A172 (cell line): ENCODE data around the gene SORCS2. TPM values are rescaled to one million over a fixed set of nuclear protein-coding genes. Genes with fewer than 3 reads are reported as not detected.

Source experiments
- DNase-seq: peaks from one replicate; pipeline ENCODE4 v3.0.0-alpha.2; 2015; ENCODE audit warnings: low spot score
- total RNA-seq: library from RNA; depleted of rRNA; stranded (reverse); fragments of >200 nt; shearing (Covaris generic); gene quantifications from 2 replicates; pipeline ENCODE4 v1.2.3, GENCODE V29; 2014

Gene SORCS2
- total RNA-seq, 1 experiment from 2014 or later: 0.78 TPM

GRCh38 chr4:7741946-7742806, 549.8 kb downstream of the SORCS2 start:
- no peak for DNase-seq

- no peak for DNase-seq
Observed at GRCh38 chr4:7742807-7743280, 550.5 kb downstream of the SORCS2 start.

- no peak for DNase-seq
Observed at GRCh38 chr4:7744142-7744804, 551.9 kb downstream of the SORCS2 start.

DNA sequence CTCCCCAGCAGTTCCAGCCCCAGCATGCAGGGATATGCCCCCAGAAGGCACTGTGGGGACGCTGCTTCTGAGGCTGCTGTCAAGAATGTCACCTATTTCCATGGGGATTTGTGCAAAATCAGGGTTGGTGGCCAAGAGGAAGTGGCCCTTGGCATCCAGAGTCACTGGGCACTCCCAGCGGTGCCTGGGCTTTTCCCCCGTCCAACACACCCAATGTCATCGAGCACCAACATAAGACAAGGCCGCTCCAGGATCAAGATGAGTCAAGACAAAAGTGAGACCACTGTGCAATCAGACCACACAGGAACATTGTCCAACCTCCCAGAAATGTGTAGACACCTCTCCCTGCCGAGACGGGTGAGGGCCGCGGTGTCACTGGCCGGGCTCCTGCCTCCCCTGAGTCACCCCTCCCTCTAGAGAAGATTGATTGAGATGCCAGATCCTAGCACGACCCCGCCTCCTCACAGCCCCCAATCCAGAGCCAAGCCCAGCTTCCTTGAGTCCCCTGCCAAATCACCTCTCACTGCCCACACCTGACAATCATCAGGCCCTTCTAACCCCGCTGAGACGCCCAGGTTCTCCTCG, 553.1 kb downstream of the SORCS2 start:
- DNase-seq: no peak

GRCh38 chr4:7746351-7747061, 554.2 kb downstream of the SORCS2 start:
- DNase-seq: no peak

GRCh38 chr4:7747062-7747385, 554.7 kb downstream of the SORCS2 start:
- DNase-seq: no peak

DNA sequence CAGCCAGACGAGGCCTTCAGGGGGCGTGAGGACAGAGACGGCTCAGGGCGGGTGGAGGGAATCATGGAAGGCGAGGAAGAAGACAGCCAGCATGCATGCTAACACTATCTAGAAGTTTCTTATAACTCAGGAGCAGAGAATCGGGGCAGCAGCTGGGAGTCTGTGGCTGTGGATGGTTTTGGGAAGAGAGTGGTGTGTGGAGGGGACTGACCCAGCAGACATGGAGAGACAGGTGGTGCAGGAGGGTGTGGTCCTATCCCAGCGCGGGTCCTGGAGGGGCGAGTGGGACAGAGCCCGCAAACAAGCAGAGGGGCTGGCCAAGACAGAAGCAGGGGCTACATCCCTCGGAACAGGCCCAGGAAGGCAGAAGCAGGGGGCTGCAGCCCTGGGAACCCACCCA, 555.2 kb downstream of the SORCS2 start:
- no peak for DNase-seq

- no peak for DNase-seq
Observed at GRCh38 chr4:7750523-7750922, 558.2 kb downstream of the SORCS2 start.

GRCh38 chr4:7750972-7751371, 558.6 kb downstream of the SORCS2 start:
- DNase-seq: no peak

GRCh38 chr4:7752649-7753048, 560.3 kb downstream of the SORCS2 start:
- DNase-seq: peak; percentile 45

DNA sequence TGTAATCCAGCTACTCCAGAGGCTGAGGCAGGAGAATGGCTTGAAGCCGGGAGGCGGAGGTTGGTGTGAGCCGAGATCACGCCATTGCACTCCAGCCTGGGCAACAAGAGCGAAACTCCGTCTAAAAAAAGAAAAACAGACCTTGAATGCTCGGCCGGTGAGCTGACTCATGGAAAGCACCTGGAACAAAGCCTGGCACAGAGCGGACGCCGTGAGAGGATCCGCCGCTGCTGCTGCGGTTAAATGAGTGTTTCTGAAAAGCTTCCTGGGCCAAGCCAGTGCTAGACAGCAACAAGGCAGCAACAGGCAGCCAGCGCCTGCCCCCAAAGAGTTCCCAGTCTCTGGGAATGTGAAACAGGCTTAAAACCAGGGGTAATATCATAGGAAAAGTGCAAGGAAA, 560.9 kb downstream of the SORCS2 start:
- DNase-seq: peak; percentile 78

GRCh38 chr4:7753931-7754465, 561.7 kb downstream of the SORCS2 start:
- DNase-seq: no peak

- DNase-seq: no peak
Observed at GRCh38 chr4:7754565-7755262, 562.4 kb downstream of the SORCS2 start.

DNA sequence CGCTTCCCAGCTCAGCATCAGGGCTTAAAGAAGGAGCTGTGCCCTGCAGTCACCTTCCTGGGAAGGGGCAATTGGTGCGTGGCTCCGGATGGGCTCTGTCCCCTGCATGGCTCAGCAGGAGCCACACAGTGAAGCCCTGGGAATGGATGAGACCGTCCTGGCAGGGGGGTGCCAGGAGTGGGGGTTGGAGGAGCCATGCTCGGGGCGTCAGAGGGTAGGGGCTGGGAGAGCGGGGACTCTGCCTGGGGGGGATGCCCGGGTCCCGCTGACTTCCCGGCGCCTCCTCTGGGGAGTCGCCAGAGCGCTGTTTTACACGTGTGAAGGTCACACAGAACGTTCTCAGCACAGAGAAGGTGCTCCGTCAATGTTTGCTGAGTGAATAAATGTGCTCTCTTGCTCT, 563.2 kb downstream of the SORCS2 start:
- DNase-seq: no peak

GRCh38 chr4:7756071-7756470, 563.7 kb downstream of the SORCS2 start:
- DNase-seq: no peak

GRCh38 chr4:7756561-7757355, 564.4 kb downstream of the SORCS2 start:
- no peak for DNase-seq

GRCh38 chr4:7757501-7758471, 565.4 kb downstream of the SORCS2 start:
- no peak for DNase-seq

DNA sequence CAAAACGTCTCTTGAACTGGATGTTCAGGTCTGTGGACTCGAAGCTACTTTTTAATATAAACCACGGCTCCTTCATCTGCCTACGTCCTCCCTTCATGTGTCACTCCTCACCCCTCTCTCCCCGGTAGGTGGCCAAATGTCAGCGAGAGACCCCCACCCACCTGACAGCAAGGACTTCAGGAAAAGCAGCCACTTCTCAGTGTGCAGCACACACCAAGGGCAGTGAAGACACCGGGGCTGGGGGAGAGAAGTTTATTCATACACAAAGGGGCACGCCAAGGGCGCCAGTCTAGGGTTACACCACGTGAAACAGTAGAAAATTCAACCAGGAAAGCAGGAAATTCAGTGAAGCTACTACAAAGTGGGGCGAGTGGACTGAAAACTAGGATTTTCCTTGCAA, 566.1 kb downstream of the SORCS2 start:
- DNase-seq: no peak

- DNase-seq: no peak
Observed at GRCh38 chr4:7759216-7759615, 566.9 kb downstream of the SORCS2 start.
